GM19043 (cell line): Measurements from ENCODE around the gene EEFSEC.
"Not testable (repeated sequence)": the region's sequence is repeated elsewhere in the genome, so short reads cannot be mapped to it uniquely, and the experiment has no call there.

Source experiments
- ATAC-seq: cut with Tn5 transposase; IDR thresholded peaks from one replicate; pipeline ENCODE4 v1.9.1; 2021; ENCODE audit warnings: low read depth; ENCODE audit not compliant: unreplicated experiment

The EEFSEC gene

GRCh38 chr3:128152419-128153155 is 694 bp upstream of the EEFSEC start:
- peak; percentile 36 for ATAC-seq

GRCh38 chr3:128154354-128154753 is 1.1 kb downstream of the EEFSEC start:
- ATAC-seq = not testable (repeated sequence)

- ATAC-seq = no peak
Measured at GRCh38 chr3:128155616-128156360, 2.5 kb downstream of the EEFSEC start.

GRCh38 chr3:128160661-128161060 is 7.4 kb downstream of the EEFSEC start:
- no peak for ATAC-seq

DNA sequence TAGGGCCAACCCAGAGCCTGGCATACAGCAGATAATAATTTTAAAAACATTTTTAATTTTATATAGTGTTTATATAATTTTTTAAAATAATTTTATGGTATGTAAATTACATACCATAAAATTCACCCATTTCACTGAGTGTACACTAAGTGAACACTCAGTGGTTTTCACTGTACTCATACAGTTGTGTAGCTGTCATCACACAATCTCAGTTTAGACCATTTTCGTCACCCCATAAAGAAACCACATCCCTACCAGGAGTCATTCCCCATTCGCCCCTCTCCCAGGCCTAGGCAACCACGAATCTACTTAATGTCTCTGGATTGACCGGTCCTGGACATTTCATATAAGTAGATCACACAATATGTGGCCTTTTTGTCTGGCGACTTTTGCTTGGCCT is 10.2 kb downstream of the EEFSEC start:
- ATAC-seq = no peak

GRCh38 chr3:128166971-128167453 is 13.7 kb downstream of the EEFSEC start:
- ATAC-seq = no peak

DNA sequence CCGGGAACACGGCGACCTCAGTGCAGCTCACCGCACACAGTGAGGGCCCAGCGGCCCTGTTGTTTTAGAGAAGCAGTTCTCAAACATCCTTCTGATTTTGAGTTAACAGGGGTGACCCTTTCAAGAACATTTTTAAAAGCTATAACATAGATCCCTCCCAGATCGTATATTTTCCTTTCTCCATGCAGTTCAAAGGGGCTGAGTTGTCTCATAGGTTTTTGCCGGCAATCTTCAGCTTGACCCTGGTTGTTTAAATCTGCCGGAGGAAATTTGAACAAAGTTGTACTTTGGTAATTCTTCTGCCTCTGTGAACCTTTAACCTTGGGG is 14.3 kb downstream of the EEFSEC start:
- no peak for ATAC-seq

GRCh38 chr3:128167973-128168674 is 14.8 kb downstream of the EEFSEC start:
- no peak for ATAC-seq

GRCh38 chr3:128168836-128169235 is 15.6 kb downstream of the EEFSEC start:
- no peak for ATAC-seq

- ATAC-seq = no peak
Measured at GRCh38 chr3:128170866-128171516, 17.7 kb downstream of the EEFSEC start.

- ATAC-seq = no peak
Measured at GRCh38 chr3:128173200-128173599, 19.9 kb downstream of the EEFSEC start.

- no peak for ATAC-seq
Measured at GRCh38 chr3:128173849-128174248, 20.6 kb downstream of the EEFSEC start.

- ATAC-seq = no peak
Measured at GRCh38 chr3:128174675-128175590, 21.7 kb downstream of the EEFSEC start.

- no peak for ATAC-seq
Measured at GRCh38 chr3:128175768-128176167, 22.5 kb downstream of the EEFSEC start.

- ATAC-seq = no peak
Measured at GRCh38 chr3:128176276-128176833, 23.1 kb downstream of the EEFSEC start.

GRCh38 chr3:128177865-128178264 is 24.6 kb downstream of the EEFSEC start:
- no peak for ATAC-seq

- no peak for ATAC-seq
Measured at GRCh38 chr3:128178782-128179483, 25.7 kb downstream of the EEFSEC start.

DNA sequence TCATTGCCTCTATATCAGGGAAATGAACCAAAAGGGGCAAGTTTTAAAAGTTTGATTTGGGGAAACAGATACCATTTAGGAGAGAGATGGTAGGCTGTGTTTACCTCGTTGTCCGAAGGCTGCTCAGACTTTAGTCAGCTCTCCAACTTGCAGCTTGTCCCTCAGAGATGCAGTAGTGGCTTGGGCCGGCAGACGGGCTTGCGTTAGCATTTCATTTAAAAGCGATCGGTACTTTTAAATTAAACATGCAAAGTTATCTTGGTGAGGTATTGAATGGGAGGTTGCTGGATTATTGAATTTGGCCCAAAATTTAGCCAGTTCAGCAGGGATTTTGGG is 26.2 kb downstream of the EEFSEC start:
- no peak for ATAC-seq

GRCh38 chr3:128180436-128180835 is 27.2 kb downstream of the EEFSEC start:
- no peak for ATAC-seq
